ENCODE results near the gene PLCD3.

The PLCD3 gene

DNA sequence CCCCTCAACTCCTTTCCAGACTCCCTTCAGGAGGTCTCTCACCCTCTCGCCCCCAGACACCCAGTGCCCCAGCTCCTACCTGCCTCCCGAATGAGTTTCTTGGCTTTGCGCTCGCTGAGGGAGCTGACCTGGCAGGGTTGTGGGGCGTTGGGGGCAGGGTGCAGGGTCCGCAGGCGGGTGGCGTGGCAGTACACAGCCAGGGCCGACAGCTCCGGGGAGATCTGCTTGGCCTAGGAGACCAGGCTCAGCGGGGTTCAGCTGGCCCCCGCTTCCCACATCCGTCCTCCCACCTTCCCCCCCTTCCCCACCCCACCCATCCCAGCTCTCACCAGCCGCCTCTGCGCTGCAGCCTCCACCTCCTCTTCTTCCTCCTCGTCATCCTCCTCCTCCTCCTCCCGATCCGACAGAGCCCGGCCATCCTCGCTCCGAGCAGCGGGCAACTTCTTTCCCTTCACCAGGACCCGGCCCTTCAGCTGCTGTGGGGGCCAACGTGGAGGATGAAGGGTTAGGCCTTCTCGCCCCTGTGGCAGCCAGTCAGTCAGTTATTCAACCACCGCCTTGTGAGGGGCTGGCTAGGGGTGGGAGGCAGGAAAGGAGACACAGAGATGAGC is 17.2 kb downstream of the PLCD3 start:
- Mint-ChIP-seq H3K27me3 (ENCODE audit: low read depth) (no peaks in the 10 kb centered on the region), H3K27ac (peak overlapping the region in 1 of 3 experiments; percentile 22), H3K36me3 (ENCODE audit: low read depth) (peaks cover 5% of the 10 kb centered on the region), H3K4me3 (no peak overlapping the region), H3K9me3 (no peaks in the 10 kb centered on the region), H3K4me1 (no peaks in the 10 kb centered on the region)
- TF ChIP-seq, protein P1, sequence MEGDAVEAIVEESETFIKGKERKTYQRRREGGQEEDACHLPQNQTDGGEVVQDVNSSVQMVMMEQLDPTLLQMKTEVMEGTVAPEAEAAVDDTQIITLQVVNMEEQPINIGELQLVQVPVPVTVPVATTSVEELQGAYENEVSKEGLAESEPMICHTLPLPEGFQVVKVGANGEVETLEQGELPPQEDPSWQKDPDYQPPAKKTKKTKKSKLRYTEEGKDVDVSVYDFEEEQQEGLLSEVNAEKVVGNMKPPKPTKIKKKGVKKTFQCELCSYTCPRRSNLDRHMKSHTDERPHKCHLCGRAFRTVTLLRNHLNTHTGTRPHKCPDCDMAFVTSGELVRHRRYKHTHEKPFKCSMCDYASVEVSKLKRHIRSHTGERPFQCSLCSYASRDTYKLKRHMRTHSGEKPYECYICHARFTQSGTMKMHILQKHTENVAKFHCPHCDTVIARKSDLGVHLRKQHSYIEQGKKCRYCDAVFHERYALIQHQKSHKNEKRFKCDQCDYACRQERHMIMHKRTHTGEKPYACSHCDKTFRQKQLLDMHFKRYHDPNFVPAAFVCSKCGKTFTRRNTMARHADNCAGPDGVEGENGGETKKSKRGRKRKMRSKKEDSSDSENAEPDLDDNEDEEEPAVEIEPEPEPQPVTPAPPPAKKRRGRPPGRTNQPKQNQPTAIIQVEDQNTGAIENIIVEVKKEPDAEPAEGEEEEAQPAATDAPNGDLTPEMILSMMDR (IDR thresholded peaks at IDR 0.05; ENCODE audit: unreplicated experiment in 3 of 3) = no peak

DNA sequence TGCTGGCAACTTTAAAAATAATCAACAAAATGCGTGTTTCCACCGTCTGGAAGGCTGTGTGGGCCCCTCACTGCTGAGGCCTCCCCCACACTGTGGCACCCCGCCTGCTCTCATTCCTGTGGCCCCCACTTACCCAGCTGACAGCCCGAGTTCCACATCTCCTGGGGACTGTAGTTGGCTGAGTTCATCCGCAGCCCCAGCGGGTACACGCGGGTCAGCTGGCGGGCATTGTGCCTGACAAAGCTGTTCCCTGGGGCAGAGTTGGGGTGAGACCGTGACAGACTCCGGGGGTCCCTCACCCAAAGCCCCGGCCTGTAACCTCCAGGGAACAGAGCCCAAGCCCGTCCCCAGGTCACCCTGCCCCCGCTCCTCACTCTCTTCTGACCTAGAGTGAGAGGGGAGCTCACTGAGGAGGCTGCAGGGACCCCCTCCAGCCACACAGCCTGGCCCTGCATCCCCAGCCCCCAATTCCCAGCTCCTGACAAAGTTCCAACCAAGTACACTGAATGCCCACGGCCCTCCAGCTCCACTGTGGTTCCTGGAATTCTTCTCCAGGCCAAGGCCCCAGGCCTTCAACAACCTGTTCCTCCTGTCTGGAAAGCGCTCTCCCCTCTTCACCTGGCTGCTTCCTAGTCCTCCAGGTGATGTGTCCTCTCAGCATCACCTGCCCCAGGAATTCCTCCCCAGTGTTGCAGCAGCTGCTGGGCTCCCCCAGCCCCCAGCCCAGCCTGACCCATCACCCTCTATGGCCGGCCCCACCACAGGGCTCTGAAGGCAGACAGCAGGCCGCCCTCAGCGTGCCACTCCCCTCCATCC is 18.0 kb downstream of the PLCD3 start:
- H3K4me1 Mint-ChIP-seq = no peaks in the 10 kb centered on the region
- H3K27me3 Mint-ChIP-seq (ENCODE audit: low read depth) = no peaks in the 10 kb centered on the region
- no peaks in the 10 kb centered on the region for H3K9me3 Mint-ChIP-seq
- H3K27ac Mint-ChIP-seq = peak overlapping the region in 1 of 3 experiments; percentile 72
- TF ChIP-seq, protein P1 (IDR thresholded peaks at IDR 0.05; ENCODE audit: unreplicated experiment in 3 of 3) = no peak
- no peak overlapping the region for H3K4me3 Mint-ChIP-seq
- peaks cover 7% of the 10 kb centered on the region for H3K36me3 Mint-ChIP-seq (ENCODE audit: low read depth)

DNA sequence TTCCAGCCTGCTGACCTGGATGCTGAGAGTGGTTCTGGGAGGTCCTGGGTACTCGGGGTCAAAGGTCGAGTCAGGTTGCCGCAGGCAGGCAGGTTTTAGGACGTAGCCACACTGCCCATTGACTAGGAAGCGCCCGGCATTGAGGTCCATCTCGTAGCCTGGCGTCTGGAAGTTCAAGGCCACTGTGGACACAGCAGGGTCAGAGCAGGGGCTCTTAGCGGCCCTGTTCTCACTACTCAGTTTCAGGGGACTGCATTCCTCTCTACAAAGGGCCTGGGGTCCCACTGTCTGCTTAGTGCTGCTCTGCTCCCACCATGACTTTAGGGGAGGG is 18.9 kb downstream of the PLCD3 start:
- Mint-ChIP-seq H3K4me3 (no peak overlapping the region), H3K4me1 (no peaks in the 10 kb centered on the region), H3K36me3 (ENCODE audit: low read depth) (peaks cover 8% of the 10 kb centered on the region), H3K9me3 (no peaks in the 10 kb centered on the region), H3K27ac (no peak overlapping the region), H3K27me3 (ENCODE audit: low read depth) (no peaks in the 10 kb centered on the region)
- TF ChIP-seq, protein P1 (IDR thresholded peaks at IDR 0.05; ENCODE audit: unreplicated experiment in 3 of 3) = no peak

DNA sequence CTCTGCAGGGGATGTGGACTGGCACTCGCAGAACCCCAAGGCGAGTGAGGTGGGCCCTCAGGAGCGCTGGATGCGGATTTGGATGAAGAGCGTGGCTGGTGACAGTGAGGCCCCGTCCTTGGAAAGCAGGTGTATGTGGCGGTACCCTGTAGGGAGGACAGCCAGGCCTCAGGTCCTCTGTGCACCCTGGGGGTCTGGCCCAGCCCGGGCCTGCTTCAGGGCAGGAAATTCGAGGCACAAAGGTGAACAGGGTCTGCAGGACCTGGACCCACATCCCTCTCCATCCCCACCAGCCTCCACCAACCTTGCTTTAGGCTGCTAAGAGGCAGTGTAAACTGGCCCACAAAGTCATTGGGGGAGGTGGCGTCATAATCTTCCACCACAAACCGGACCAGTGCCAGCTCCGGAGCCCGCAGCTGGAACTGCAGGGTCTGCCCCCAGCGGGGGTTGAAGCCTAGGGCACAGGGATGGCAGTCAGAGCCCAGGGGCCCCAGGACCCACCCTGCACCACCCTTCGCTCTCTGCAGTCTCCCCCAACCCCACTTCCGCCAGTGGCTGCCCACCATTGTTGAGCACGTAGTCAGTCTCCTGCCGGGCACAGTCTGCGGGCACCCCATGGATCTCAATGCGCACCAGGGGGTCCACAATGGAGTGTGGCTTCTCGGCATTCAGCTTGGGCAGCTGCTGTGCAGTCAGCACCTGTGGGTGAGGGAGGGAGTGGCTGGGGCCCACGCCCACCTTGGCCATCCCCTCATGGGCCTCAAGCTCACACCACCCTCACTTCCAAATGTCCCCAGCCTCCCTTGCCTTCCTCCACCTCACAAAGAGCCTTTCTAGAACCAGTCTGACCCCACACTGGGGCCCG is 19.5 kb downstream of the PLCD3 start:
- no peaks in the 10 kb centered on the region for H3K9me3 Mint-ChIP-seq
- no peak overlapping the region for H3K4me3 Mint-ChIP-seq
- H3K27me3 Mint-ChIP-seq (ENCODE audit: low read depth) = no peaks in the 10 kb centered on the region
- no peaks in the 10 kb centered on the region for H3K4me1 Mint-ChIP-seq
- peaks cover 8% of the 10 kb centered on the region for H3K36me3 Mint-ChIP-seq (ENCODE audit: low read depth)
- TF ChIP-seq, protein P1 (IDR thresholded peaks at IDR 0.05; ENCODE audit: unreplicated experiment in 3 of 3) = no peak
- H3K27ac Mint-ChIP-seq = no peak overlapping the region

DNA sequence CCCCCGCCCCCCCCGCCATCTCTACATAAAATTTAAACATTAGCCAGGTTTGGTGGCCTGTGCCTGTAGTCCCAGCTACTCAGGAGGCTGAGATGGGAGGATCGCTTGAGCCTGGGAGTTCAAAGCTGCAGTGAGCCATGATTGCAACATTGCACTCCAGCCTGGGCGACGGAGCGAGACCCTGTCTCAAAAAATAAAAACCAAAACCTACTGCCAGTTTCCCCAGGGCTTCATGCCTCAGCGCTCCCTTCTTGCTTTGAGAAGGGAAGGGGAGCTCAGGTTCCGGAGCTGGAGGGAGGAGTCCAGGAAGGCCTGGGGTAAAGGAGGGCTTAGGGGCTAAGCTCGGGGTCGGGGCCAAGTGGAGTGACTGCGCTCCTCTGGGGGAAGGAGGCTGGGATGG is 20.5 kb downstream of the PLCD3 start:
- peak overlapping the region; percentile 66 to 91 (median 69) for H3K27ac Mint-ChIP-seq
- no peak overlapping the region for H3K4me3 Mint-ChIP-seq
- H3K4me1 Mint-ChIP-seq = no peaks in the 10 kb centered on the region
- no peaks in the 10 kb centered on the region for H3K9me3 Mint-ChIP-seq
- TF ChIP-seq, protein P1 (IDR thresholded peaks at IDR 0.05; ENCODE audit: unreplicated experiment in 3 of 3) = no peak
- no peaks in the 10 kb centered on the region for H3K27me3 Mint-ChIP-seq (ENCODE audit: low read depth)
- H3K36me3 Mint-ChIP-seq (ENCODE audit: low read depth) = peaks cover 13% of the 10 kb centered on the region

Measured in nephron (organoid).